ENCODE data around the gene MBNL2. TPM values are rescaled to one million over a fixed set of nuclear protein-coding genes. Genes with fewer than 3 reads are reported as not detected.

Gene MBNL2
- total RNA-seq, 1 donor from 2014 or later: 71.8 TPM

DNA sequence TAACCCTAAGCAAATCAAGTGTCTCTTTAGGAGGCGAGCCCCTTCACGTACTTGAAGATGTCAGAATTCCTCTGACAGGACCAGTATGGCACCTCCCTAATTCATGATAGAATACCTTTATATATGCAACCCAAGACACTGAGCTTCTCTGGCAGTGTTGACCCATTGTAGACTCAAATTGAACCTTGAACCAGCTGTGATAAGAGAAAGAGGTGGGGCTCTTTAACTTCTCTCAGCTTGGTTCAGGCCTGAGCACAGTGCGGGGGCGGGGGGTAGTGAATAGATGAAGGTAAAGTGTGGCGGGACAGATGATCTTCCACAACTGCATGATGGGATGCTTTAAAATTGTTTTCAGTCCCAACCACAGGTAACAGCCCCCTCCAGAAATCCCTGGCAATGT lies 12.1 kb downstream of the MBNL2 start:
- TF ChIP-seq, protein P1, sequence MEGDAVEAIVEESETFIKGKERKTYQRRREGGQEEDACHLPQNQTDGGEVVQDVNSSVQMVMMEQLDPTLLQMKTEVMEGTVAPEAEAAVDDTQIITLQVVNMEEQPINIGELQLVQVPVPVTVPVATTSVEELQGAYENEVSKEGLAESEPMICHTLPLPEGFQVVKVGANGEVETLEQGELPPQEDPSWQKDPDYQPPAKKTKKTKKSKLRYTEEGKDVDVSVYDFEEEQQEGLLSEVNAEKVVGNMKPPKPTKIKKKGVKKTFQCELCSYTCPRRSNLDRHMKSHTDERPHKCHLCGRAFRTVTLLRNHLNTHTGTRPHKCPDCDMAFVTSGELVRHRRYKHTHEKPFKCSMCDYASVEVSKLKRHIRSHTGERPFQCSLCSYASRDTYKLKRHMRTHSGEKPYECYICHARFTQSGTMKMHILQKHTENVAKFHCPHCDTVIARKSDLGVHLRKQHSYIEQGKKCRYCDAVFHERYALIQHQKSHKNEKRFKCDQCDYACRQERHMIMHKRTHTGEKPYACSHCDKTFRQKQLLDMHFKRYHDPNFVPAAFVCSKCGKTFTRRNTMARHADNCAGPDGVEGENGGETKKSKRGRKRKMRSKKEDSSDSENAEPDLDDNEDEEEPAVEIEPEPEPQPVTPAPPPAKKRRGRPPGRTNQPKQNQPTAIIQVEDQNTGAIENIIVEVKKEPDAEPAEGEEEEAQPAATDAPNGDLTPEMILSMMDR (IDR thresholded peaks at IDR 0.05; ENCODE audit: unreplicated experiment): no peak
- no peaks in the 10 kb centered on the region for H3K27me3 Mint-ChIP-seq (ENCODE audit: low read depth)
- H3K4me1 Mint-ChIP-seq: peaks cover 54% of the 10 kb centered on the region
- no peak overlapping the region for H3K4me3 Mint-ChIP-seq
- no peaks in the 10 kb centered on the region for H3K9me3 Mint-ChIP-seq
- peaks cover 18% of the 10 kb centered on the region for H3K36me3 Mint-ChIP-seq
- peak overlapping the region; percentile 49 for H3K27ac Mint-ChIP-seq
- no peak for DNase-seq (ENCODE audit: low spot score in 2 of 2, unreplicated experiment in 2 of 2)

DNA sequence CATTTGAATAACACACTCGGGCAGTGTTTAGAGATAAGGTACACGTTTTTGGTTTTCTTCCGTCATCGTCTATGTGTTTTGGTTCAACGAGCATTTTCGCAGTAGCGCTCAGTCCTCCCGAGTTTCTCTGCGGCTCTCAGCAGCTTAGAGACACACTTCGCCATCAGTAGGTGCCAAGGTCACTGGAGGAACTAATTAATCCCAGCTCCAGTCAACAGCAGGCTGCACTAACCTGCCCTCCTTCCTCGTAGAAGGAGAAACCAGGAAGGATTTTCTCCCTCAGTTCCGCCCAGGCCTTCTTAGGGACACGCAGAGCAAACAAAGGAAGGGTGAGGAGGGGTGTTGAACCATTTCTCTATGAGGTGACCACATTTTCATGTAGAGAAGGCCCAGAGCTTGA lies 12.6 kb downstream of the MBNL2 start:
- no peak for DNase-seq (ENCODE audit: low spot score in 2 of 2, unreplicated experiment in 2 of 2)
- H3K4me1 Mint-ChIP-seq: peaks cover 55% of the 10 kb centered on the region
- H3K27ac Mint-ChIP-seq: peak overlapping the region; percentile 94
- no peaks in the 10 kb centered on the region for H3K9me3 Mint-ChIP-seq
- peaks cover 14% of the 10 kb centered on the region for H3K36me3 Mint-ChIP-seq
- peak overlapping the region; percentile 60 for H3K4me3 Mint-ChIP-seq
- TF ChIP-seq, protein P1 (IDR thresholded peaks at IDR 0.05; ENCODE audit: unreplicated experiment): no peak
- no peaks in the 10 kb centered on the region for H3K27me3 Mint-ChIP-seq (ENCODE audit: low read depth)

GRCh38 chr13:97235549-97236231 lies 13.6 kb downstream of the MBNL2 start:
- Mint-ChIP-seq H3K4me3 (peak overlapping the region; percentile 60), H3K27me3 (ENCODE audit: low read depth) (no peaks in the 10 kb centered on the region), H3K9me3 (no peaks in the 10 kb centered on the region)

GRCh38 chr13:97237388-97237787 lies 15.3 kb downstream of the MBNL2 start:
- H3K4me3 Mint-ChIP-seq: no peak overlapping the region
- H3K27me3 Mint-ChIP-seq (ENCODE audit: low read depth): no peaks in the 10 kb centered on the region
- DNase-seq (ENCODE audit: low spot score in 2 of 2, unreplicated experiment in 2 of 2): no peak
- TF ChIP-seq, protein P1 (IDR thresholded peaks at IDR 0.05; ENCODE audit: unreplicated experiment): no peak
- H3K36me3 Mint-ChIP-seq: peaks cover 6% of the 10 kb centered on the region
- peaks cover 56% of the 10 kb centered on the region for H3K4me1 Mint-ChIP-seq
- no peak overlapping the region for H3K27ac Mint-ChIP-seq
- H3K9me3 Mint-ChIP-seq: no peaks in the 10 kb centered on the region

More at GRCh38 chr13:97235549-97236231, 13.6 kb downstream of the MBNL2 start:
- no peak for DNase-seq (ENCODE audit: low spot score in 2 of 2, unreplicated experiment in 2 of 2)
- Mint-ChIP-seq H3K27ac (peak overlapping the region; percentile 94), H3K36me3 (peaks cover 10% of the 10 kb centered on the region), H3K4me1 (peaks cover 56% of the 10 kb centered on the region)
- TF ChIP-seq, protein P1 (IDR thresholded peaks at IDR 0.05; ENCODE audit: unreplicated experiment): no peak

DNA sequence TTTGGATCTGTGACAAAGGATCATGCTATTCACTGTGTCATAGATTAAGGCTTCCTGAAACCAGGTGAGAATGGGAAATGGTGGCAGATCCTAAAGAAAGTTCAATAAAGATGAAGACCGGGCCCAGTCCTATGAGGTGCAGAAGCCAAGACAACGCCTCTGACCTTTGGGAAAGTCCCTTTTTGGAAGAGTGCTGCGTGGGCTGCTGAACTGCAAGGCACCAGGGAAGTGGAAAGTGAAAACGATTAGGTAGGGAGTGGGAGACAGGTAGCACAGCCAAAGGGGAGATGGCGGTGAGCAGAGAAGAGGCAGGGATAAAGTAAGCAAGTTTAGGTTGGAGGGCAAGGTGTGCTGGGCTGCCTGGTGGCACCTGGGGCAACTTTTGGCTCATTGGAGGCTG lies 16.3 kb downstream of the MBNL2 start:
- H3K4me3 Mint-ChIP-seq: no peak overlapping the region
- H3K27ac Mint-ChIP-seq: no peak overlapping the region
- DNase-seq (ENCODE audit: low spot score in 2 of 2, unreplicated experiment in 2 of 2): no peak
- peaks cover 4% of the 10 kb centered on the region for H3K36me3 Mint-ChIP-seq
- peaks cover 61% of the 10 kb centered on the region for H3K4me1 Mint-ChIP-seq
- no peaks in the 10 kb centered on the region for H3K27me3 Mint-ChIP-seq (ENCODE audit: low read depth)
- no peaks in the 10 kb centered on the region for H3K9me3 Mint-ChIP-seq
- TF ChIP-seq, protein P1 (IDR thresholded peaks at IDR 0.05; ENCODE audit: unreplicated experiment): no peak

All from mesothelial cell of epicardium (in vitro differentiated cells).